Measurements from ENCODE around the gene KRT84.

DNA sequence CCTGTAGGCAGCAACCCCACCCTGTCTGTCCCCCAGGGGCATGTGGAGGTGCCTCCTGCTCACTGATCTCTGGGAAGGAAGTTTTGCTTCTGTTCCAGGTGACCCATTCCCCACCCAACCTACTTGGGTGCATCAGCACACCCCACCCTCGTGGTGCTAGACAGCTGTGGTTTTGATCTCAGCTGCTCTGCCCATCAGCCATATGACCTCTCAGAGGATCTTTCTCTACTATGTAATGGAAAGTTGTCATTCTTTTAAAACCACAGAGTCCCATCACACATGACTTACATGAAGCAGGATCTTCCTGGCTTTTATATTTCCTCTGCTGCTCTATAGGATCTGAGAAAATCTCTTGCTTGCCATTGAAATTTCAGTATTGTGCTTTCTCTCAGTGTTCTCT is 34.2 kb upstream of the KRT84 start:
- no peak for TF ChIP-seq EZH2phosphoT487 (IDR thresholded peaks at IDR 0.05; ENCODE audit: borderline replicate concordance, low read length)
- TF ChIP-seq, protein P1, sequence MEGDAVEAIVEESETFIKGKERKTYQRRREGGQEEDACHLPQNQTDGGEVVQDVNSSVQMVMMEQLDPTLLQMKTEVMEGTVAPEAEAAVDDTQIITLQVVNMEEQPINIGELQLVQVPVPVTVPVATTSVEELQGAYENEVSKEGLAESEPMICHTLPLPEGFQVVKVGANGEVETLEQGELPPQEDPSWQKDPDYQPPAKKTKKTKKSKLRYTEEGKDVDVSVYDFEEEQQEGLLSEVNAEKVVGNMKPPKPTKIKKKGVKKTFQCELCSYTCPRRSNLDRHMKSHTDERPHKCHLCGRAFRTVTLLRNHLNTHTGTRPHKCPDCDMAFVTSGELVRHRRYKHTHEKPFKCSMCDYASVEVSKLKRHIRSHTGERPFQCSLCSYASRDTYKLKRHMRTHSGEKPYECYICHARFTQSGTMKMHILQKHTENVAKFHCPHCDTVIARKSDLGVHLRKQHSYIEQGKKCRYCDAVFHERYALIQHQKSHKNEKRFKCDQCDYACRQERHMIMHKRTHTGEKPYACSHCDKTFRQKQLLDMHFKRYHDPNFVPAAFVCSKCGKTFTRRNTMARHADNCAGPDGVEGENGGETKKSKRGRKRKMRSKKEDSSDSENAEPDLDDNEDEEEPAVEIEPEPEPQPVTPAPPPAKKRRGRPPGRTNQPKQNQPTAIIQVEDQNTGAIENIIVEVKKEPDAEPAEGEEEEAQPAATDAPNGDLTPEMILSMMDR (conservative IDR thresholded peaks at IDR 0.05; ENCODE audit: low read depth, low read length), result no peak
- no peak for TF ChIP-seq EZH2 (IDR thresholded peaks at IDR 0.05; ENCODE audit: low read length, unreplicated experiment)

Data from PC-3 (cell line).